Ecto neural progenitor cell (in vitro differentiated cells): ENCODE data around the gene TMEM158.
A peak's percentile ranks its signal among the peaks of the same experiment; 100 is the strongest.

ENCODE experiments used
- DNase-seq: peaks from one replicate; pipeline ENCODE4 v3.0.0-alpha.2; 2018; ENCODE audit warnings: low spot score

The TMEM158 gene

DNA sequence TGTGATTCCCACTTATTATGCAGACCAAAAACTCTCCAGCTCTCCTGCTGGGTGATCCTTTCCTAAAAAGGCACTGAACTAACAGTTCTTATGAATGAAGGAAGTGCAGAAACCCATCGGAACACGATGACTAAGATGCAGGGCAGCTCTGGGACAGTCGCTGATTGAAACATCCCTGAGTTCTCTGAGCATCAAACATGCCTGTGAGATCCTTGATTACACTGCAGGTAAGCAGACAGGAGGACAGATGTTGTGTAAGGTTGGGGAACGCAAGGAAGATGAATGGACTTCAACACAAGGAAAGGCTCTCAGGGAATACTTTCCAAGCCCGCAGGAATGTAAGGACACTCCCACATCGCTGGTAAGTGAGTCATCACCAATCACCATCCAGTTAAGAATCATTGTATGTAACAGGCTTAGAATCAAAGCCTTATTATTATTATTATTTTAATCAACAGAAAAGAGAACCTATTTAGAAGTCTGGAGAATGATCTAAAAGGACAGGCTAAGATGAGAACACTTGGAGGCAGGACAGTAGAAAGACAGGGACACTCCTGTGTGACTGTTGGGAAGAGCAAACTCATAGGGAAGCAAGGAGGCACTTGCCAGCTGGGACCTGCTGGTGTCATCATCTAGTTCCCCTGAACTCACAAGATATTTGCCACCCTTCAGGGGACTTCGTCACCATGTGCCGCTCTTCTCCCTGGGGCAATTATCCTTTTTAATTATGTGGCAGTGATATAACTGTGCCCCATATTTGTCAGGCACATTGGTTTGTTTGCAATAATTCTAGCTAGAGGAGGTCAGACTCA lies 26.0 kb downstream of the TMEM158 start:
- DNase-seq = no peak

- no peak for DNase-seq
Observed at GRCh38 chr3:45198264-45199260, 27.5 kb downstream of the TMEM158 start.

DNA sequence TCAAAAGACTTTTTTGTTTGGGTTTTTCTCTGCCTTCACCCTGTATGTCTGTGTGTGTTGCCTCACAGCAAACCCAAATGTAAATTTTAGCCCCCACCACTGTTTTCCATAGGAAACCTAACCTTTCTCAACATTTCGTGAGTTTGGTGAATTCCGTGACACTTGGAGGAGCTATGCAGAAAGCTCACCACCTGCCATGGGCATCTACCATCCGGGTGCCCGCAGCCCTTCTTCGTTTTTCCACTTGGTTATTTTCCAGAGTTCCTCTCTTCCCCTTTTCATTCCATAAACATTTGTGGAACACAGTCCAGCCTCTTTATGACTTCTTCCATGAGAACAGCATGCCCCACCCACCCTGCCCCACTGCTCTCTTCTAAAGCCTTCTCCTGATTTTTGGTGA lies 31.3 kb downstream of the TMEM158 start:
- no peak for DNase-seq

GRCh38 chr3:45191924-45192417 lies 34.1 kb downstream of the TMEM158 start:
- DNase-seq = no peak

GRCh38 chr3:45191424-45191823 lies 34.7 kb downstream of the TMEM158 start:
- DNase-seq = no peak

GRCh38 chr3:45188719-45189659 lies 37.1 kb downstream of the TMEM158 start:
- DNase-seq = no peak

DNA sequence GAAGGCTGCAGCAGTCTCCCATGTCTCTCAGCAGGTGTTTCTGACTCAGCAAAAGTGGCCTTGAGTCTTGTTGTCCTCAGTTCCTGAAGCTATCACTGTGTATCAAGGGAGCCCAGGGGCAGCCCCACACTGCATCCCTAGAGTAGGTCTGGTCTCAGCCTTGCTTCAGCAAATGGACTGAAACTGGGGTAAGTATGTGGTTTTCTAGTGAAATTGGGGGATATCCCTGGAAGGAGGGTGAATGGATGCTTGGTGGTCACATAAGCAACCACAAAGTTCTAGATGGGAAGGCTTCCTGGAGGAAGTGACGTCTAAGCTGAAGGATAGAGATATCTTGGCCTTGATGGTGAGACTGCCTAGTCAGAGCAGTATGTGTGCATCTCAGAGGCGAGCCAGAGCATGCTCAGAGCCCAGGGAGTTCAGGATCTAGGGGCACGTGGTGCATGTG lies 38.4 kb downstream of the TMEM158 start:
- DNase-seq = no peak

GRCh38 chr3:45186871-45187270 lies 39.2 kb downstream of the TMEM158 start:
- no peak for DNase-seq

DNA sequence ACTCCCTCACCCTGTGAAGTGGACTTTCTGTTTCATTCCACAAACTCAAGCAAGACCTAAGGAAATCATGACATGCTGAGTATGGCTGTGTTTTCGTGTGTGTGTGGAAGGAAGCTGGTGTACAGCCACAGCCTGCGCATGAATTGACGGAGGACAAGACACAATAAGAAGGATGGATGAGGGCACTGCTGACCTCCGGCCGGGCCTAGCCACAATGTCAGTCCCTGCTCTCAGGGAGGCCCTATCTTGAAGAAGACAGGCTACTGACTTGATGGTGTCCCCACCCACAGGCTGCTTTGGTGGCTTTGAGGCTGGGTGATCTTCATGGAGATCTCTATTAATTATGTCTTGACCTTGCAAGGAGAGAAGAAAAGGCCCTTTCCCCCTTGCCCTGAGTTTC lies 40.6 kb downstream of the TMEM158 start:
- DNase-seq = no peak

DNA sequence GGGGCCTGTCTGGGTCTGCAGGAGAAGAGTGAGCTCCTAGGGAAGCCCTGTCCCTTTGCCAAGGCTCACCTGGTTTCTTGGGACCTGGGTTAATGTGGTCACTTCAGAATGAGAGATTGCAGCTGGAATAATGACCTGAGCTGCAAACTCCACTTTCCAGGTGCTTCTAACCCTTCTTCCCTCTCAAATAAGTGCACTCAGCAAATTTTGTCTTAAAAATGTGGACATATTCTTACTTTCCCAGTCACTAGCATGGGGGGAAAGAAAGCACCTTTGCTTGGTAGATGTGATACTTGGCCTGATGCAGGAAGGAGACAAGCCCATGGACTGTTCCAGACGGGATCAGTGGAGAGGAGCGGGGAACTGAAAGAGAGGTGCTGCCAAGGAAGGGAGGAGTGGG lies 41.0 kb downstream of the TMEM158 start:
- no peak for DNase-seq

DNA sequence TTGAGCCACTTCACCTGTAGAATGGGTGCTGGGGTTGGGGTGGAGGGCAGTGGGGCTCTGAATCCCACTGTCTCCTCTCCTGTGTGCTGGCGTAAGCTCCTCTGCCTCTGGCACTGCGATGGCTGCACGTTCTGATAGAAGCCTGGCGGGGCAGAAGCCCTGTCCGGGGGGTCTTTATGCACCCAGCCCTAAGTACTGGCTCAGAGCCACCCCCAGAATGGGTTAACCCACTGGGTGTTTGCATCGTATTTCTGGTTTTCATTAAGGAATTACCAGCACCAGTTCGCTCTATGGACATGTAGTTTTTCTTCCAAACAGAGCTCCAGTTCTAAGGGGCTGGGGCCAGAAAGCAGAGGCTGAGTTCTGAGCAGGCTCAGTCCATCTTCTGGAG lies 42.2 kb downstream of the TMEM158 start:
- DNase-seq = no peak

DNA sequence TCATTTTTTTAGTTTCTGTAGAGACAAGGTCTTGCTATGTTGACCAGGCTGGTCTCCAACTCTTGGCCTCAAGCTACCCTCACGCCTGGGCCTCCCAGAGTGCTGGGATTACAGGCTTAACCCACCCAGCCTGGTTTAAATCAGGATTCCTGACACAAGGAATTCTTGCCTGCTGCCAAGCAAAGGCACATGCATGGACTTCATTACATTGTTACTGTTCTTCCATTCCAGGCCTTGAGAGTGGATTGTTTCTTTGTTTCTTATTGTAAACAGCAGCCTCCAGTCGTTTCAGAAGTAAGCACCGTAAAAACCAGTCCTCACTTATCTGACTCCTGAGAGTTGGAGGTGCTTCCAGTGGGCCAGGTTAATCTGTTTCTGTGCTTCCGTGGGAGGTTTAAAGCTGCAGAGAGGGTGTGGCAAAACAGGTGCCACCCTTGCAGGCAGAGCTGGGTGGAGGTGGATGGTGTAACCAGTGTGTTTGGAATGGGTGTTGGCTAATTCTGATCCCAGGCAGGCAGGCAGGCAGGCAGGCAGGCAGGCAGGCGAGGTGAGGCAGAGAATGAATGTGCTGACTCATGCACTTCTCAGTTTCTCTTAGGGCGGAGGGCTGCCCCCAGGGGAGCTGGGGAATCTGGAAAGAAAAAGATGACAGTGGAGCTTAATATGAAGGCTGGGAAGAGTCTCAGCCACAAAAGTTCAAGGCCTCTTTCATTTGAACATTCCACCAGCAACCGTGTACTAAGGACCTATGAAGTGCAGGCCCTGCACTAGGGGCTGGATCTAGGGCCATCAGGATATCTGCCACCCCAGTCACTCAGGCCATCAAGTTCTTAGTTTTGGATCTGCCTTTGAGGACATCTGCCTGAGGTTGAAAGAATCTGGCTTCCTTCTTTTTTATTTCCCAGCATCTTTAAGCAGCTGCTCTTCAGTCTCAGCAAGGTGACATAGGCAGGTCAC lies 42.9 kb downstream of the TMEM158 start:
- peak; percentile 56 for DNase-seq

- no peak for DNase-seq
Observed at GRCh38 chr3:45181496-45181895, 44.6 kb downstream of the TMEM158 start.

- DNase-seq = no peak
Observed at GRCh38 chr3:45180899-45181298, 45.2 kb downstream of the TMEM158 start.

GRCh38 chr3:45180051-45180450 lies 46.0 kb downstream of the TMEM158 start:
- DNase-seq = no peak

DNA sequence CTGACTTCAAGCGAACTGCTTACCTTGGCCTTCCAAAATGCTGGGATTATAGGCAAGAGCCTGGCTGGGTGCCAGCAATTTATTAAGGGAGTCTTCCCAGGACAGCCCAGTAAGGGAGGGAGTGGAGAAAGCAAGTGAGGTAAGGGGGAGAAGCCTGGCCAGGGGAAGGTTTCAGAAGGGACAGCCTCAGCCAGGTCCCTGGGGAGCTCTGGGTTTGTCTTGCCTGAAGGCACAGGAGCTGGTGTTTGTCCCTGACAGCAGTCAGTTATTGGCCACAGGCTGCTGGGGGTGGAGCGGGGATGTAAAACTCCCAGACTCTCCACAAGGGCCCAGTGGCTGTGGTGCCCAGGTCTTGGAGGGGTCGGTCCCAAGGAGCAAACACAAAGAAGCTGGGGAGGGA lies 46.9 kb downstream of the TMEM158 start:
- no peak for DNase-seq

DNA sequence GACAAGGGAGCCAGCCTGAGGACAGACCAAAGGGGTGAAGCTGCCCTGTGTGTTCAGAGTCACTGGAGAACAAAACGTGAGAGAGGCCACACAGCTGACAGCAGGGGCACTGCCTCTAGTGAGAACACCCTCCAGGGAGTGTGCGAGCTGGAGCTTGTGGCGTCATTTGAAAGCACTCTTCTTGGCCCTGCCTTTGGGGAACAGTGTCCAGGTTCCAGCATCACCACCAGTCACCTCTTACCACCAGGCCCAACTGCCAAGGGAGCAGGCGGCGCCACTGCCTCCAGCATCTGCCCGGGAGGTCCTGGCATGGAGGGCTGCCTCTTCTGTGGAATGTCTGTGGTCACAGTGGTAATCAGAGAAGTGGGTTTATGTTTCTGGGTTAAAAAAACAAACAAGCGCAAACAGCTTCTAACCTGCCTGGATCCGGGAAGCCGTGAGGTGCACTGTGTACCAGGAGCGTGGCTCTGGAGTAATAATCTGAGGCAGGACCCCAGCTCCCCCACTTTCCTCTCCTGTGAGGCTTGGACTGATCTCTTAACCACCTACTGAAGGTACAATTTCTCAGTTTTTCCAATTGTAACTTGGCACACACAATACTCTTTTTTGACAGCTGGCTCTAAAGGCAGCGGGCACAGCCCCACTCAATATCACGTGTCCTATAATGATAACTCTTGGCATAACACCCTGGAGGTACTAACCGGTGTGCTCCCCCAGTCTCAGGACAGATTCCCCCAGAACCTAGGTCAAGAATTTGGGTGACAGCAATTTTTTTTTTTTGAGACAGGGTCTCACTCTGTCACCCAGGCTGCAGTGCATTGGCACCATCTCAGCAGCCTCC lies 47.7 kb downstream of the TMEM158 start:
- no peak for DNase-seq

- no peak for DNase-seq
Observed at GRCh38 chr3:45176912-45177311, 49.2 kb downstream of the TMEM158 start.
